NOMO-1 treated with dmso at 0.1 percent for 144 hours (cell line): ENCODE data around the gene CDYL.

Source experiments
- DNase-seq: peaks from one replicate; lab custom pipeline; 2025; ENCODE audit not compliant: unreplicated experiment; lab: John Stamatoyannopoulos, UW

CDYL gene

DNA sequence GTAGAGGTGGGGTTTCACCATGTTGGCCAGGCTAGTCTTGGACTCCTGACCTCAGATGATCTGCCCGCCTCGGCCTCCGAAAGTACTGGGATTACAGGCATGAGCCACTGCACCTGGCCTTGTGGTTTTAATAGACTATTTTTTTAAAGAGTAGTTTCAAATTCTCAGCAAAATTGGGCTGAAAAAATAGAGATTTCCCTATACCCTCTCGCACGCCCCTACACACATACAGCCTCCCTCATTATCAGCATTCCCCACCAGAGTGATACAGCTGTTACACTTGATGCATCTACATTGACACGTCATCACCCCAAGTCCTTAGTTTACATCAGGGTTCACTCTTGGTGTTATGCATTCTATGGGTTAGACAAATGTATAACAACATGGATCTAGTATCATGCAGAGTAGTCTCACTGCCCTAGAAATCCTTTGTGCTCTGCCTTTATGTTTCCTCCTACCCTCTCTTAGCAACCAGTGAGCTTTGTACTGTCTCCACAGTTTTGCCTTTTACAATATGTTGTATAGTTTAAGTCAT is 103.6 kb downstream of the CDYL start:
- no peak for DNase-seq

DNA sequence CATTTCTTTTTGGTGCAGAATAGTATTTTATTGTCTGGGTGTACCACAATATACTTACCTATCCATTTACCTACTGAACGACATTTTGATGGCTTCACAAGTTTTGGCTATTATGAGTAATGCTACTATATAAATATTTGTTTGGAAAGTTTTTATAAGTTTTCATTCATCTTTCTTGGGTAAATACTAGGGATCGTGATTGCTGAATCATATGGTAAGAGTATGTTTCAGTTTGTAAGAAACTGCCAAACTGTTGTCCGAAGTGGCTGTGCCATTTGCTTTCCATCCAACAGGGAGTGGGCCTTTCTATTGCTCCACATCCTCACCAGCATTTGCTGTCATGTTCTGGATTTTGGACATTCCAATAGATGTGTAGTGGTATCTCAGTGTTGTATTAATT is 104.2 kb downstream of the CDYL start:
- DNase-seq: no peak

DNA sequence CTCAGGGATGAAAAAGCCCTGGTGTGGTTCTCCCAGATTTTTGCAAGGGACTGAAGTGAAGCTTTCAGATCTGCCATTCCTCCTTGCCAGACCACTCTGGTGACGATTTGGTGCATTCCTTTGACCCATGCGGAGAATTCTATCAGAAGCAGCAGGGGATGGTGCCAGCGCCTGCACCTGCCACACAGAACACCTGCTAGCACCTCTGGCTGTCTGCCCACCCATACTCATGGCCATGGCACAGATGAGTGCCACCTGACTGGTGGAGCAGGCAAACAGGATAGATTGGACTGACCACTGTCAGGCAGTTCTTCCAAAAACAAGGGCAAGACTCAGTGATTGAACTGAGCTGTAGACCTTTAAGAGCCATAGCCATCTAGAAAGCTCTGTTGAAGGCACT is 107.1 kb downstream of the CDYL start:
- DNase-seq: no peak

DNA sequence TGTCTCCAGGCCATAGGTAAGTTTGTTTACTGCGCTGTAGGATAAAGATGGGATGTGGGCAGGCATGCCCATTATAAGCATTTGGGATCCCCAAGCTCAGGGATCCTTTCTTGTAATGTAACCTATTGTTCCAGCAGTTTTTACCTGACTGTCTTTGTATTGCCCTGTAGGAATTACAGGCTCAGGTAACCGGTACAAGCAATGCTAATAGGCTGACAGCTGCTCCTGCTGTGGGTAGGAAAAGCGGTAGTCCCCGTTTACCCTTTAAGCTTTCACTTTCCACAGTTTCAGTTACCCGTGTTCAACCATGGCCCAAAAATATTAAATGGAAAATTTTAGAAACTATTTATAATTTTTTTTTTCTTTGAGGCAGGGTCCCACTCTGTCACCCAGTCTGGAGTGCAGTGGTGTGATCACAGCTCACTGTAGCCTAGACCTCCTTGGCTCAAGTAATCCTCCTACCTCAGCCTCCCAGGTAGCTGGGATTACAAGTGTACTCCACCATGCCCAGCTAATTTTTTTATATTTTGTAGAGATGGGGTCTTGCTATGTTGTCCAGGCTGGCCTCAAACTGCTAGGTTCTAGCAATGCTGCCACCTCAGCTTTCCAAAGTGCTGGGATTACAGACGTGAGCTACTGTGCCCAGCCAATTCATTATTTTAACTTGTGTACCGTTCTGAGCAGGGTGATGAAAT is 108.6 kb downstream of the CDYL start:
- no peak for DNase-seq

DNA sequence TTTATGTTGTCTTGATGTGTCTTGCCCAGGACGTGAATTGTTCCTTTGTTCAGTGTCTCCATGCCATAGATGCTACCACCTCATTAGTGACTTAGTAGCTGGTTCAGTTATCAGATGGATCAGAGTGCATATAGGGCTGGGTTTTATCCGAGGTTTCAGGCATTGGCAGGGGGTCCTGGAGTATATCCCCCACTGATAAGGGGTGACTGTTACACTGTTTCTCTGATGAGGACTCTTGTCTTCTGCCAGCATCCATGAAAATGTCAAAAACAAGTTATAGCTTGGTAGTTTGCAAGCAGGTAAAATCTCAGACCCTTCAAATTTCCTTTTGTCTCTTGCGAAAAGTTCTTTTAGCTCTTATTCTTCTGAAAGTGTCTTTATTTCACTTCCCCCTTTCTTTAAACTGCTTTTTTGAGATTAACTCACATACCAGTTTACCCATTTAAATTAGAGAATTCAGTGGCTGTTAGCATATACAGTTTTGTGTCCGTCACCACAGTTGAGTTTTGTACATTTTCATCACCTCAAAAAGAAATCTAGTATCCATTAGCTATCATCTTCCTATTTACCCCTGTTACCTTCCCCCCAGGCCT is 109.2 kb downstream of the CDYL start:
- DNase-seq: peak; percentile 11

DNA sequence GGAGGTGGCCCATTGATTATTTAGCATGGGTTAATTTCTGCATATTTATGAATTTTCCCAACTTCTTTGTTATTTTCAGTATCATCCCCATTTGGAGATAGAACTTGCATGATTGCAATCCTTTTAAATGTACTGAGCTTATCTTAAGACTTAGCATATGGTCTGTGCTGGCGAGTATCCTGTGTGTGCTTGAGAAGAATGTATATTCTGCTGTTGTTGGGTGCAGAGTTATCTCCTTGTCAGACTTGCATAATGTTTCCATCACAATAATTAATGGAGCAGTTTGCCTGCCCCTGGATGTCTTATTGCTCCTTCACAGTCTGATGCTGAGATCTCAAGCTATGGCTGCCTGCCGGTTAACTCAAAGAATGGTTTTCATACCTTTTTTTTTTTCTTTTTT is 112.6 kb downstream of the CDYL start:
- no peak for DNase-seq

DNA sequence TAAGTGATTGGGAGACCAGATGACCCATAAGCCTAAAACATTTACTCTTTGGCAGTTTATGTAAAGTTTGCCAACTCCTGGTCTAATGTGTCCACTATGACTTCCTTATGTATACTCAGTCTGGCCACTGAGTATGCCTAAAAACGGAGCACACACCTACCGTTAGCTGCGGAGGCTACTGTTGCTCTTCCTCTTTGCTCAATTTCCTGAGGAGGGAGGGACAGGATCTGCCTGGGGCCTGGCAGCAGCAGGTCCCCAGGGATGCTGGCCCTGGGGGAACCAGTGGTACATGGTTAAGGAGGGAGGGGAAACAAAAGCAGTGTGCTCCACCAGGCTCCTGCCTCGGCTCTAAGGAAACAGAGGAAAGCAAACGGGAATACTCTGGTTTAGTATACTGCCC is 113.5 kb downstream of the CDYL start:
- DNase-seq: peak; percentile 35

DNA sequence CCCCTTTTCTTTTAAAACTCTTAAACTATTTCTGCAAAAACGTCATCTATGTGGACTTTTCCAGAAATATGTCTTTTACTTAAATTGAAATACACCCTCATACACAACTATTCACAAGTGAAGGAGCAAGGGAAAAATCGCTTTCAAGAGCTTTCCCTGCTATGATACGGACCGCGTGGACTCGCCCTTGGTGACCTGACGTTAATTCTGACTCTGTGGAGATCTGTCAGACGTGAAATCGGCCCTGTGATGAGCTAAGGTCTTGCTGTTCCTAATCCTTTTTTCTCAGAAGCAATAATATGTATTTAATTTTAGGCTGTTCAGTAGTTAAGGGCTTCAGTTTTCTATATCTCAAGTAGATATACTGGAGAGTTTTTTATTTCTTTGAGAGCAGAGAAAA is 114.0 kb downstream of the CDYL start:
- no peak for DNase-seq

DNA sequence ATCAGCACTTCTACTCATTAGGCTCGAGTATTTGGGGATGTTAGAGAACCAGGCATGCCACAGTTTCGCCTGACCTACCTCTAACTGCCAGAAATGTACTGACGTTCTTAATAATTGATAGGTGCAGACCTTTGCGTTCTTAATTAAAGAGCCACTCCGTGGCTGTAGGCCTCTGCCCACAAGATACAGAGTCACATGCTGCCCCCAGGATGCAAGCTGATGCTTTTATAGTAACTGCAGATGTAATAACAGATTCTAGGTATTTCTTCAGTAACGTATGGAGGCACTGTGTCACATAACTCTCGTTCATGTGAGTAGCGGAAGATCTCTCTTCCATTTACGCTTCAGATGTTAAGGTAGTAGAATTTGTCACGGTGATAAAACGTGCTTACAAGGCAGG is 114.4 kb downstream of the CDYL start:
- no peak for DNase-seq

DNA sequence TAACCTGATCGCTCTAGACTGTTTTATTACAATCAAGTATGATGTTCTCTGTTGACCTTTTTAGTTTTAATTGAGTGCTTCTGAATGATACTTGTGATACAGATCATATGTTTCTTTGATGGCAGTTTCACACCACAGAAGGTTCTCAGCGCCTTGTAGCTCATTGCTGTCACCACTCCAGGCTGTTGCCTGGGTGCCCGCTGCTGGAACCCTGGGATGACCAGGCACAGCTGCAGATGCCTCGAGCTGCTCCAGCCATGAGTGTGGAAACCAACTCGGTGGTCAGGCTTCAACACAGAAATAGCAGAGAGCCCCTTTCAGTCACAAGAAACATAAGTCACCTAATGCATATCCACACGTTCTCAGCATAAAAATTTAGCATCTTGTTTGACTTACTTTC is 114.9 kb downstream of the CDYL start:
- DNase-seq: no peak

DNA sequence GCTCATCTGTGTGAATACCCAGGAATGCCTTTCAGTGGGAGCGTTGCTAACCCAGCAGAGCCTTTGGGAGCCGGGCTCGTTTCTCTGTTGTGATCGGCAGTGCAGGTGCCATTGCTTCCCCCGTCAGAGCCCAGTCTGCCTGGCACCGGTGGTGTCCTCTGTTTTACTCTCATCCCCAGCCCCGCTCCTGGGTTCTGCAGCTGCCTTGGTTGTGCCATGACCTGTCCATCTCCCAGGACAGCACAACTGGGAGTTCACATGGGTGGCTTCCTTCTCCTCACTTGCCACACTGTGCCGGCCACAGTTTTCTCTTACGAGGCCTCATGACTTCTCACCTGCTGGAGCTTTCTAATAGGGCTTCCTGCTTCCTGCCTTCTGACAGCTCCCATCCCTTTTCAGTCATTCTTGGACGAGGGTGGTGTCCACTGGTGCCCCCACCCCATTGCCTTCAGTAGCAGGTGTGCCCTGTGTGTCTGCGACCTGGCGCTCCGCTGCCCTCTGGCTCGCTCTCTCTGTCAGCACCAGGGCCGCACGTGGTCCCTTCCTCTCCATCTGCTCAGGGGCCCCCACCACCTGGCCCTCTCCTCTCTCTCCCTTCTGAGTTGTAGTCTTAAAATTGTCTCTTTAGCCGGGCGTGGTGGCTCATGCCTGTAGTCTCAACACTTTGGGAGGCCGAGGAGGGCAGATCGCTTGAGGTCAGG is 116.7 kb downstream of the CDYL start:
- no peak for DNase-seq

DNA sequence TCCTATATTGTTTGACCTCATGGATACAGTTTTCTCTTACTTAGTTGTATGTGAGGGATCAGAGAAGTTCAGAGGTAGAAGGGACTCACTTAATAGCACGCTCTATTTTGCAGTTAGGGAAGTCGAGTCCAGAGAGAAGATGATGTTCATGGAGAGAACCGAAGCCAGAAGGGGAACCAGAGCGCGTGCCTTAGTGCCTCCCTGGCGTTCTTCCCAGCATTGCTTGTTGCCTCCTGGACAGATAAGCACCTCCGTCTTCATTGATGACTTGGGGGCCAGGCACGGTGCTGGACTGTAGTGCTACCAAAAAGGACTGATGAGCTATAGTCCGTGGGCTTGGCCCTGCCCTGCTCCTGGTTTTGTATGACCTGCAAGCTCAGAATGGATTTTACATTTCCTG is 117.8 kb downstream of the CDYL start:
- no peak for DNase-seq

DNA sequence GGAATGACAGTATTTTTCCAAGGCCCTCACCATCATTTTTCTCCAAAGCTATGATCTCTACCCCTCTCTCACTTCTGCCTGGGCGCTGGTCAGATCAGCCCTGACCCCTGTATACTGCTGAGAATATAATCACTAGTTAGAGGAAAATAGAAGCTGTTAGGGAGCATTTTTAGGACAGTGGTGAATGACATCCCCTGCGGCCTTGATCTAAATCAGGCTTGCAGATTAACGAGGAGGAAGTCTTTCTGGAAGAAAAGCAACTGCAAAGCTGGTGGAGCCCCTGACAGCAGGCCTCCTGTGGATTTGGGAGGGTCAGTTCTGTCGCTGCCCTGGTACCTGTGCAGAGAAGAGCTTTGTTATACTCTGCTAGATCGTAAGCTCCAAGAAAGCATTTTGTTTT is 119.8 kb downstream of the CDYL start:
- no peak for DNase-seq

DNA sequence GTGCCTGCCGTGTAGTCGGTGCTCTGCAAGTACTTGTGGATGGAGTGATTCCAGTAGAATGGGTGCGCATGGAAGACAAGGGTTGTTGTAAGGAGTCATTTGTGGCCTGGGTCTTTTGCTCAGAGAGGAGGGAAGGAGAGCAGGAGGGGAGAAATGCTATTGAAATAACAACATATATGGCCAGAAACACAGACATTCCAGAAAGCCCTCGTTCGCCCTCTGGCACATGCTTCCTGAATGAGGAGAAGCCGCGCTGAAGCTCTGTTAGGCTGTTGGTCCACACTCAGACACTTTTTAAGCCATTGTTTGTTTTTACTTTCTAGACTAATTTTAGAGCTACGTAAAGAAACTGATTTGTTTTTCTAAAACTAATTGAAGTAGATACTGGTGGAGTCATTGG is 120.2 kb downstream of the CDYL start:
- DNase-seq: no peak

DNA sequence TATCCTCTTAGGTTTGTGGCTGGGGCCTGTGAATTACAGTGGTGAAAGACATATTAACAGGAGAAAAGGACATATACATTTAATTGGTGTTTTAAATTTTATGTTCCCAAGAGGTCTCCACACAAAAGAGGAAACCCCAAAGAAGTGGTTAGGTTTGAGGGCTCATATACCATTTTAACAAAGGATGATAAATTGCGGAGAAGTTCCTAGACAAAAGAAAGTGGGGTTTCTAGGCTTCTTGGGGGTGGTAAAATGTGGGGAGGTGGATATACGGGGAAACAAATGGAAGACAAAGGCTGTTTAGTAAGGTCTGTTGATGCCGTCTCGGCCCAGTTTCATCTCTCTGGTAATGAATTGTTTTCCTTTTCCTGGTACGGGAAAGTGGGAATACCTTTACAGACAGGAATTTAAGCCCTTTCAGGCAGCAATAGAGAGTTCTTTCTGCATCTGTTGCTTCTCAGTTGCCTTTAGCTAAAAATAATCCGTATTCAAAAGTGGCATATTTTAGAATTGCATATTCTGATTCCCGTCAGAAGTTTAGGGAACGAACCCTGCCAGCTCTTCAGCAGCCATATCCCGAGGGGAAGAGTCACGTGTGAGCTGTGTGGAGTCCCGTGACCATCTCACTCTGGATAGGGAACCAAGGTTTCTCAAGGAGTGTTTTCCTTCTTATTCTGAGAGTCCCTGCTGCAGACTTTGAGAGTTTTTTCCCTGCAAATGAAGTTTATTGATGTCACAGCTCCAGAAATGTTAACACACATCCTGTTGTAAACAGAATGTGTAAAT is 123.2 kb downstream of the CDYL start:
- DNase-seq: no peak

DNA sequence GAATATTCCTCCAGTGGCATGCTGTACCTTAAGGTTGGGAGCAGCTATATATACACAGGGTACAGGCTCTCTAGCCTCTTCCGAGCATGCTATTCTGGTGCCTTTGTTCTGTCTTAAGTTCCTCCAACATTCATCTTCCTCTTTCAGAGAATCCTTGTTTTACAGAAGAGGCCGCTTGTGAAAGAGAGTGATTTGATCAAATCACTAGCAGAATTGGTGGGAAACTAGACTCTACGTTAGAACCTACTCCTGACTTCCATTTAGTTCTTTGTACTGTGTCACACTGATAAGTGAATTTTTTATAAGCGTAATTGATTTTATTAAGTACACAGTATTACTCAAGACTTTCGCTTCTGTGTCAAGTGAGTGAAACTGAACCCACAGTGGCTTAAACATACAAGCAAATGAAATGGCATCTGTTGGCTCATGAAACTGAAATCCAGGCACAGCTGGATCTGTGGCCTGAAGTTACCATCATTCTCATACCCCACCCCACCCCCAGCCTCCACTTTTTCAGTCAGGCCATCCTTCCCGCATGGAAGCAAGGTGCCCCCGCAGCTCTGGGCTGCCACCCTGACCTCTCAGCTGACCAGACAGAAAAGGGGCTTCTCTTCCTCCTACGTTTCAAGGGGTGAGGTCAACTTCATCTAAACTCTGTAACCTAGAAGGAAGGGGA is 125.3 kb downstream of the CDYL start:
- DNase-seq: peak; percentile 24

DNA sequence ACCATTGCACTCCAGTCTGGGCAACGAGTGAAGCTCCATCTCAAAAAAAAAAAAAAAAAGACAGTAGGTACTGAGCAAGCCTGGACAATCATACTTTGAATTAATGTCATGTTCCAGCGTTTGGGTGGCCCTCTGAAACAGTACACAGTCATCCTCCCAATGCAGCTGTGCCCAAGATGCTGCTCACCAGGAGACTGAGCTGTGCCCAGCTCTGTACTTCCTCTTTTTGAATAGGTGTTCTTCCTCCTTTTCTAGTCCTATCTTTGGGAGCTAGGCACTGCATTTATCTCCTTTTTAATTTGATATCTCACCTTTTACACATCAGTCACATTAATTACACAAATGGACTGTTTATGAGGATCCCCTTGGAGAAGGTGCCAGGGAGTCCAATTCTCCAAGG is 126.2 kb downstream of the CDYL start:
- DNase-seq: peak; percentile 4

DNA sequence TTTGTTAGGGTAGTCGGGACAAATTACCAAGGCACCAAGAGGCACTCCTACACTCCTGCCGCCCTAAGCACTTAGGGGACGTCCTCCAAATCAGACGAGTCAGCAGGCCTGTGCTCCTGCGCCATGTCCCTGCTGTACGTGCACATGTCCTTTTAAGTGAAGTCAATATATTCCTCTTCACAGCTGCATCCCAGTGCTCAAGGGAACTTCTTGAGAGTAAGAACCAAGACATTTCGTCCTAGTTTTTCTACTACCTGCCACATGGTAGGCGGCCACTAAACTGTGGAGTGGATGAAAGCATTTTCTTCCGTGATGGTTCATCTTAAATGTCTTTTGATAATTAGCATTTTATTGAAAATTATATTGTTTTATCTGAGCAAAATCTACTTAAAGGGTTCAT is 126.9 kb downstream of the CDYL start:
- DNase-seq: no peak

DNA sequence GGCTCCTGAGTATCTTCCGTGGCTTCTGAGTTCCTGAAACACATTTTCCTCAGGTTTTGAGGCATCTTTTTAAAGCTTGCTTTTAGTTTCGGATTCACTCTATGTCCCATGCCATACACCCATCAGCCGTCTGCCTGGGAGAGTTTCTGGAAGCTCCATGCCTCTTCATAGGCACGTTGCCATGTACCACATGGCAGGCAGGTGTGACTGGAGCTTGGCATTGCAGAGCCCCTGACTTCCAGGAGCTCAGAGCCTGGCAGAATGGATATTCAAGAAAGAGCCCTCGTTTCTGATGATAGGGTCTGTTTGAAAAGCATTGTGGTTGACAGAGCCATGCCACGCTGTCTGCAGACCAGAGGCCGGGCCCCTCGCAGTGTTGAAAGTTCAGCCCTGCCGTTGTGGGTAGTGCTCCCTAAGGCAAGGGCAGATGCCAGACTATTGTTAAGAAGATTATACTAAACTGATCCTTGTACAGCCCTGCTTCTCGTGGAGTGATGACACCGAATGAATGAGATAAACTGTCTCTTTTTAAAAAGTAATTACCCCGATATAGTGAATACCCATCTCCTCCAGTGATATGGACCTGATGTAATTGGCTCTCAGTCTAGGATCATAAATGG is 127.7 kb downstream of the CDYL start:
- no peak for DNase-seq

DNA sequence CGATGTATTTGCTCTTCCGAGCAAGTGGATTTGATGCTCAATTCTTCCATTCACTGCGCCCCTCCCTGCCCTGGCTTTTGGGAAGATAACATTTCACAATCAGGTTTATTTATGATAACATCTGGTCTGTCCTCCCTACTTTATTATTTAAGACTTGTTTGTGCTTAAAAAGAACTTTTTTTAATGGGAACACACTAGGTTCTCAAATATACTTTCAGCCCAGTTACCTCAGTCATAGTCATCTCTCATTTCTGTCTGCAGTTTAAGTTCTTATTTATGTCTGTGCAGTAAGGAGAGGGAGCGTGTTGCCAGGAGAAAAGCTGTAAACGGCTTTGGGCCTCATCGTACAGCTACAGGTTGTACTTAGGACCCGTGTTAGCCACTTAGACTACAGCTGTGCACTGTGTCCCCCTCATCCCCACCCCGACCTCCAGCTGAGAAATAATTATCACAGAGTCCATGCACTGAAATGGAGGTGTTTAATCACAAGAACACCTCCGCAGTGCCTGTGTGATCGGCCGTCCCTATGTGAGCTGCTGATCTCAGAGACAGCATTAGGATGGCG is 128.3 kb downstream of the CDYL start:
- no peak for DNase-seq
